Muscle of leg (tissue), 11 donors: Measurements from ENCODE around the gene CCDC17. TPM values are rescaled to one million over a fixed set of nuclear protein-coding genes. Genes with fewer than 3 reads are reported as not detected.

Source experiments
- DNase-seq: peaks from one replicate; pipeline ENCODE4 v3.0.0; 2013
- H3K27ac ChIP-seq: one replicate; pipeline ENCODE4 v1.5.1; 2013; ENCODE audit warnings: mild to moderate bottlenecking, low read length, control low read depth
- H3K27me3 ChIP-seq: one replicate; pipeline ENCODE4 v1.6.1; 2013; ENCODE audit warnings: low read length; ENCODE audit not compliant: control insufficient read depth, insufficient read depth
- H3K36me3 ChIP-seq: one replicate; pipeline ENCODE4 v1.6.1; 2013; ENCODE audit warnings: low read length; ENCODE audit not compliant: control insufficient read depth, insufficient read depth
- H3K4me1 ChIP-seq: one replicate; pipeline ENCODE4 v1.6.1; 2013; ENCODE audit warnings: low read length; ENCODE audit not compliant: control insufficient read depth, insufficient read depth
- H3K4me3 ChIP-seq: one replicate; pipeline ENCODE4 v1.5.1; 2013; ENCODE audit warnings: low read length, control low read depth
- H3K9me3 ChIP-seq: replicated peaks from 2 replicates; pipeline ENCODE4 v1.6.1; 2013; ENCODE audit warnings: low read depth, low read length; ENCODE audit not compliant: control insufficient read depth
- WGBS: methylation state at CpG from one replicate; pipeline ENCODE4 v1.1.5; 2013; ENCODE audit warnings: missing lambda C conversion rate; ENCODE audit not compliant: insufficient coverage; 5-methylcytosine and 5-hydroxymethylcytosine counted together
- polyA plus RNA-seq, 8 donors: library from polyadenylated mRNA; unstranded; fragments of 120-200 nt; gene quantifications; one replicate each; pipeline versions ENCODE4 v1.2.1 to v1.2.3, GENCODE V29; 2013; ENCODE audit warnings: inconsistent platforms in 1 of 8, low replicate concordance in 1 of 8; ENCODE audit not compliant: insufficient read length in 8 of 8, insufficient read depth in 1 of 8
- total RNA-seq: library from RNA; stranded (reverse); fragments of 120-200 nt; gene quantifications from one replicate; pipeline ENCODE4 v1.2.4, GENCODE V29; 2013

CCDC17 gene
- total and polyA plus RNA-seq, 9 donors: 0.71 to 2.0 (median 1.4) TPM

- peak within 1 kb of the TSS; percentile 98 for H3K27ac ChIP-seq
- no peaks in the 10 kb centered on the region for H3K27me3 ChIP-seq
- H3K36me3 ChIP-seq: no peaks in the 10 kb centered on the region
- peaks cover 15% of the 10 kb centered on the region for H3K4me1 ChIP-seq
- H3K9me3 ChIP-seq: no peaks in the 10 kb centered on the region
- H3K4me3 ChIP-seq: peak within 1 kb of the TSS; percentile 92
- peak; percentile 94 for DNase-seq
- under 1% methylated on average over 40 of the region's 41 CpGs for WGBS
Observed at GRCh38 chr1:45583666-45584350, 40.0 kb downstream of the CCDC17 start, which contains the start of gene NASP. TSS of gene NASP (plus strand) at chr1:45584041. CDS start at chr1:45584147, 106 bp downstream.

GRCh38 chr1:45583264-45583665, 40.6 kb downstream of the CCDC17 start:
- H3K4me1 ChIP-seq: peaks cover 15% of the 10 kb centered on the region
- WGBS: 0% methylated on average over 16 of the region's 19 CpGs
- H3K4me3 ChIP-seq: peak overlapping the region; percentile 92
- H3K27me3 ChIP-seq: no peaks in the 10 kb centered on the region
- DNase-seq: peak; percentile 99
- no peaks in the 10 kb centered on the region for H3K9me3 ChIP-seq
- H3K36me3 ChIP-seq: no peaks in the 10 kb centered on the region
- H3K27ac ChIP-seq: peak overlapping the region; percentile 98

- no peaks in the 10 kb centered on the region for H3K27me3 ChIP-seq
- H3K4me3 ChIP-seq: no peak overlapping the region
- 98% methylated on average over 4 of the region's 7 CpGs for WGBS
- DNase-seq: no peak
- H3K4me1 ChIP-seq: no peaks in the 10 kb centered on the region
- H3K9me3 ChIP-seq: no peaks in the 10 kb centered on the region
- no peak overlapping the region for H3K27ac ChIP-seq
- H3K36me3 ChIP-seq: peaks cover 14% of the 10 kb centered on the region
Observed at GRCh38 chr1:45574105-45574626, 49.7 kb downstream of the CCDC17 start.

GRCh38 chr1:45573231-45573804, 50.5 kb downstream of the CCDC17 start:
- no peaks in the 10 kb centered on the region for H3K4me1 ChIP-seq
- WGBS: no CpG with 5 or more reads among the region's 3 CpGs
- H3K27ac ChIP-seq: no peak overlapping the region
- no peak for DNase-seq
- H3K36me3 ChIP-seq: peaks cover 23% of the 10 kb centered on the region
- no peaks in the 10 kb centered on the region for H3K9me3 ChIP-seq
- H3K27me3 ChIP-seq: no peaks in the 10 kb centered on the region
- H3K4me3 ChIP-seq: no peak overlapping the region

- Histone ChIP-seq H3K4me3 (no peak overlapping the region), H3K9me3 (no peaks in the 10 kb centered on the region), H3K27me3 (no peaks in the 10 kb centered on the region), H3K4me1 (no peaks in the 10 kb centered on the region), H3K36me3 (peaks cover 45% of the 10 kb centered on the region), H3K27ac (no peak overlapping the region)
- no peak for DNase-seq
- WGBS: no CpG with 5 or more reads among the region's 4 CpGs
Observed at GRCh38 chr1:45570631-45571030, 53.2 kb downstream of the CCDC17 start.

Other genes with a start within 250 kb of the CCDC17 start
- gene TESK2, start 132.9 kb downstream of the CCDC17 start, total RNA-seq: 2.2 TPM
- 1 to 10 TPM; 1.3 to 3.1 (median 1.9) TPM for gene TESK2, start 132.9 kb downstream of the CCDC17 start, polyA plus RNA-seq
- 2.8 TPM for gene CCDC163, start 124.0 kb downstream of the CCDC17 start, total RNA-seq
- gene CCDC163, start 124.0 kb downstream of the CCDC17 start, polyA plus RNA-seq: 1 to 10 TPM in 7 of 8 donors, under 1 TPM in 1; 0.74 to 3.6 (median 2.0) TPM
- gene MMACHC, start 123.8 kb downstream of the CCDC17 start, total RNA-seq: 4.6 TPM
- gene MMACHC, start 123.8 kb downstream of the CCDC17 start, polyA plus RNA-seq: 1 to 10 TPM; 6.1 to 9.4 (median 7.4) TPM
- gene PRDX1, start 102.2 kb downstream of the CCDC17 start, total RNA-seq: 223 TPM
- gene PRDX1, start 102.2 kb downstream of the CCDC17 start, polyA plus RNA-seq: 100 to 1,000 TPM; 159 to 216 (median 171) TPM
- gene AKR1A1, start 73.2 kb downstream of the CCDC17 start, total RNA-seq: 93.1 TPM
- gene AKR1A1, start 73.2 kb downstream of the CCDC17 start, polyA plus RNA-seq: 100 to 1,000 TPM in 3 of 8 donors, 10 to 100 TPM in 5; 78.3 to 114 (median 95.0) TPM
- 56.4 TPM for gene NASP, start 40.0 kb downstream of the CCDC17 start, total RNA-seq
- gene NASP, start 40.0 kb downstream of the CCDC17 start, polyA plus RNA-seq: 100 to 1,000 TPM; 139 to 188 (median 160) TPM
- 73.0 TPM for gene GPBP1L1, start 62.5 kb upstream of the CCDC17 start, total RNA-seq
- 10 to 100 TPM; 55.7 to 70.4 (median 64.8) TPM for gene GPBP1L1, start 62.5 kb upstream of the CCDC17 start, polyA plus RNA-seq
- 14.4 TPM for gene TMEM69, start 64.1 kb upstream of the CCDC17 start, total RNA-seq
- 10 to 100 TPM; 25.7 to 31.2 (median 28.7) TPM for gene TMEM69, start 64.1 kb upstream of the CCDC17 start, polyA plus RNA-seq
- 15.2 TPM for gene IPP, start 126.6 kb upstream of the CCDC17 start, total RNA-seq
- gene IPP, start 126.6 kb upstream of the CCDC17 start, polyA plus RNA-seq: 10 to 100 TPM; 16.6 to 20.6 (median 19.1) TPM
- gene MAST2, start 179.6 kb upstream of the CCDC17 start, total RNA-seq: 32.4 TPM
- 100 to 1,000 TPM in 3 of 8 donors, 10 to 100 TPM in 5; 57.2 to 107 (median 86.0) TPM for gene MAST2, start 179.6 kb upstream of the CCDC17 start, polyA plus RNA-seq